Measurements from ENCODE around the gene HPS6.

DNA sequence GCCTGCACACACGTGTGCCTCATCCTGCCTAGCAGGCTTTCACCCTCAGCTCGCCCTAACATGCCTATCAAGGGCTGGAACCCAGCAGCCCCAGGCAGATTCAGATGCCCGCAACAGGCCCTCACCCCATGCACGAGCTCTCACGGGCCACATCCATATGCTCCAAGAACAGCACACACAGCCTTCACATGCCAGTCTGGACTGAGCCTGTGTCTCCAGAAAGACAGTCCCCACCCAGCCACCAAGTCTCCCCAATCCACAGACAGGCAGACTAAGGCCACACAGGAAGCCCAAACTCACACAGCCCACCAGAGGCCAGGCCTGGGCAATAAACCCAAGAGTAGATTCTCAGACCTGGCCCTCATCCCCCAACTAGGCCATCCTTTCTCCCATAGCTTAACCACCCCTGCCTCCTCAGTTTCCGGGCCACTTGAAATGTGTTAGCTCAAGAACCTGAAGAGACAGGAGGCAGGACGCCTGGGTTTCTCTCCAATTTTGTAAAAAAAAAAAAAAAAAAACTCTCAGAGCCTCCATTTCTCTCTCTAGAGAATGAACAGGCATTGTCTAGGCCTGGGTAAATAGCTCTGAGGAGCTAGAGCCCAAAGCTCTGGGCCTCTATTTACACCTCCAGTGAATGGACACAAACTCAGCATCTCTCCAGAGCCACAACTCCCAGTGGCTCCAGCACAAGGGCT, 48.3 kb downstream of the HPS6 start:
- TF ChIP-seq, protein P1, sequence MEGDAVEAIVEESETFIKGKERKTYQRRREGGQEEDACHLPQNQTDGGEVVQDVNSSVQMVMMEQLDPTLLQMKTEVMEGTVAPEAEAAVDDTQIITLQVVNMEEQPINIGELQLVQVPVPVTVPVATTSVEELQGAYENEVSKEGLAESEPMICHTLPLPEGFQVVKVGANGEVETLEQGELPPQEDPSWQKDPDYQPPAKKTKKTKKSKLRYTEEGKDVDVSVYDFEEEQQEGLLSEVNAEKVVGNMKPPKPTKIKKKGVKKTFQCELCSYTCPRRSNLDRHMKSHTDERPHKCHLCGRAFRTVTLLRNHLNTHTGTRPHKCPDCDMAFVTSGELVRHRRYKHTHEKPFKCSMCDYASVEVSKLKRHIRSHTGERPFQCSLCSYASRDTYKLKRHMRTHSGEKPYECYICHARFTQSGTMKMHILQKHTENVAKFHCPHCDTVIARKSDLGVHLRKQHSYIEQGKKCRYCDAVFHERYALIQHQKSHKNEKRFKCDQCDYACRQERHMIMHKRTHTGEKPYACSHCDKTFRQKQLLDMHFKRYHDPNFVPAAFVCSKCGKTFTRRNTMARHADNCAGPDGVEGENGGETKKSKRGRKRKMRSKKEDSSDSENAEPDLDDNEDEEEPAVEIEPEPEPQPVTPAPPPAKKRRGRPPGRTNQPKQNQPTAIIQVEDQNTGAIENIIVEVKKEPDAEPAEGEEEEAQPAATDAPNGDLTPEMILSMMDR (IDR thresholded peaks at IDR 0.05), result no peak
- TF ChIP-seq, protein P2, sequence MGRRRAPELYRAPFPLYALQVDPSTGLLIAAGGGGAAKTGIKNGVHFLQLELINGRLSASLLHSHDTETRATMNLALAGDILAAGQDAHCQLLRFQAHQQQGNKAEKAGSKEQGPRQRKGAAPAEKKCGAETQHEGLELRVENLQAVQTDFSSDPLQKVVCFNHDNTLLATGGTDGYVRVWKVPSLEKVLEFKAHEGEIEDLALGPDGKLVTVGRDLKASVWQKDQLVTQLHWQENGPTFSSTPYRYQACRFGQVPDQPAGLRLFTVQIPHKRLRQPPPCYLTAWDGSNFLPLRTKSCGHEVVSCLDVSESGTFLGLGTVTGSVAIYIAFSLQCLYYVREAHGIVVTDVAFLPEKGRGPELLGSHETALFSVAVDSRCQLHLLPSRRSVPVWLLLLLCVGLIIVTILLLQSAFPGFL (CRISPR knock-in tag; IDR thresholded peaks at IDR 0.05; ENCODE audit: borderline replicate concordance), result no peak
- no peak for TF ChIP-seq CREB1 (CRISPR knock-in tag; IDR thresholded peaks at IDR 0.05)
- TF ChIP-seq OVOL2 (CRISPR knock-in tag; IDR thresholded peaks at IDR 0.05; ENCODE audit: borderline replicate concordance), result no peak
- TF ChIP-seq, protein P3, sequence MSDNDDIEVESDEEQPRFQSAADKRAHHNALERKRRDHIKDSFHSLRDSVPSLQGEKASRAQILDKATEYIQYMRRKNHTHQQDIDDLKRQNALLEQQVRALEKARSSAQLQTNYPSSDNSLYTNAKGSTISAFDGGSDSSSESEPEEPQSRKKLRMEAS (CRISPR knock-in tag; IDR thresholded peaks at IDR 0.05), result no peak
- TF ChIP-seq, protein P4, sequence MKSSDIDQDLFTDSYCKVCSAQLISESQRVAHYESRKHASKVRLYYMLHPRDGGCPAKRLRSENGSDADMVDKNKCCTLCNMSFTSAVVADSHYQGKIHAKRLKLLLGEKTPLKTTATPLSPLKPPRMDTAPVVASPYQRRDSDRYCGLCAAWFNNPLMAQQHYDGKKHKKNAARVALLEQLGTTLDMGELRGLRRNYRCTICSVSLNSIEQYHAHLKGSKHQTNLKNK (CRISPR knock-in tag; IDR thresholded peaks at IDR 0.05), result no peak
- TF ChIP-seq ETV6 (CRISPR knock-in tag; IDR thresholded peaks at IDR 0.05), result no peak
- TF ChIP-seq, protein P5, sequence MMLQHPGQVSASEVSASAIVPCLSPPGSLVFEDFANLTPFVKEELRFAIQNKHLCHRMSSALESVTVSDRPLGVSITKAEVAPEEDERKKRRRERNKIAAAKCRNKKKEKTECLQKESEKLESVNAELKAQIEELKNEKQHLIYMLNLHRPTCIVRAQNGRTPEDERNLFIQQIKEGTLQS (CRISPR knock-in tag; conservative IDR thresholded peaks at IDR 0.05), result no peak

All from WTC11 (cell line).